ENCODE results near the gene JAZF1. TPM values are rescaled to one million over a fixed set of nuclear protein-coding genes. Genes with fewer than 3 reads are reported as not detected.

JAZF1 gene
- total and polyA plus RNA-seq, 2 of the 4 experiments (the other 2 are of a cell fraction): 8.4 to 10.5 TPM

- DNase-seq (no peak), ATAC-seq (ENCODE audit: low read depth) (no peak)
- Histone ChIP-seq H3K27ac (ENCODE audit: insufficient read depth, low read length) (no peak overlapping the region), H3K56ac (ENCODE audit: extremely low read depth, insufficient read depth, low read length) (no peak overlapping the region), H2BK20ac (ENCODE audit: low read depth, low read length) (no peak overlapping the region), H3K27me3 (ENCODE audit: control insufficient read depth, insufficient read depth, low read length) (no peaks in the 10 kb centered on the region), H3K18ac (ENCODE audit: low read depth, low read length) (no peak overlapping the region), H3K4ac (ENCODE audit: low read depth, low read length) (no peak overlapping the region), H3K36me3 (ENCODE audit: control insufficient read depth, insufficient read depth, low read length) (no peaks in the 10 kb centered on the region), H3K9me3 (ENCODE audit: control insufficient read depth, insufficient read depth, low read length) (no peaks in the 10 kb centered on the region), H3K23ac (ENCODE audit: low read depth, low read length) (no peak overlapping the region), H3K4me3 (ENCODE audit: insufficient read depth, low read depth, low read length) (no peak overlapping the region), H3K14ac (replicated peaks; ENCODE audit: low read depth, low read length) (no peak overlapping the region), H4K91ac (ENCODE audit: insufficient read depth, low read depth, low read length) (no peak overlapping the region), H3K79me1 (ENCODE audit: low read depth in 1 of 2, low read length in 2 of 2) (peaks cover 29 to 59% of the 10 kb centered on the region in 2 experiments), H2AFZ (replicated peaks; ENCODE audit: low read length, poor library complexity) (no peak overlapping the region), H3K9ac (ENCODE audit: low read depth, low read length) (no peak overlapping the region), H2BK120ac (ENCODE audit: low read depth, low read length) (no peak overlapping the region), H4K5ac (ENCODE audit: low read depth, low read length) (no peak overlapping the region), H2AK5ac (ENCODE audit: low read depth, low read length) (no peak overlapping the region), H3K4me2 (ENCODE audit: low read depth, low read length) (no peak overlapping the region), H2BK5ac (ENCODE audit: low read depth, low read length, poor library complexity, severe bottlenecking) (no peak overlapping the region), H3K9me1 (ENCODE audit: insufficient read depth, low read length) (peaks cover 18% of the 10 kb centered on the region), H4K8ac (ENCODE audit: low read depth in 2 of 2, low read length in 2 of 2) (no peak overlapping the region), H4K20me1 (ENCODE audit: insufficient read depth, low read length) (peaks cover 19% of the 10 kb centered on the region), H2BK15ac (ENCODE audit: low read depth, low read length) (no peak overlapping the region), H2AK9ac (replicated peaks; ENCODE audit: low read depth, low read length, poor library complexity) (no peak overlapping the region), H3K4me1 (ENCODE audit: control insufficient read depth, insufficient read depth, low read length) (peaks cover 23% of the 10 kb centered on the region)
- BruUV-seq (replicated peaks): no TSS peak
- TF ChIP-seq, protein P1, sequence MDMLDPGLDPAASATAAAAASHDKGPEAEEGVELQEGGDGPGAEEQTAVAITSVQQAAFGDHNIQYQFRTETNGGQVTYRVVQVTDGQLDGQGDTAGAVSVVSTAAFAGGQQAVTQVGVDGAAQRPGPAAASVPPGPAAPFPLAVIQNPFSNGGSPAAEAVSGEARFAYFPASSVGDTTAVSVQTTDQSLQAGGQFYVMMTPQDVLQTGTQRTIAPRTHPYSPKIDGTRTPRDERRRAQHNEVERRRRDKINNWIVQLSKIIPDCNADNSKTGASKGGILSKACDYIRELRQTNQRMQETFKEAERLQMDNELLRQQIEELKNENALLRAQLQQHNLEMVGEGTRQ (IDR thresholded peaks at IDR 0.05; ENCODE audit: low read depth, low read length): no peak
- TF ChIP-seq CHD1 (IDR thresholded peaks at IDR 0.05; ENCODE audit: low read depth, low read length) (no peak), RFX5 (IDR thresholded peaks at IDR 0.05; ENCODE audit: low read depth, low read length) (no peak)
- ChIA-PET CTCF (no interaction called here), POLR2A (ENCODE audit: unreplicated experiment) (no interaction called here)
- in situ Hi-C loops (cut with MboI; ENCODE audit: low sequenced_read_pairs) (no loop called here), dilution Hi-C loops (cut with HindIII; ENCODE audit: low sequenced_read_pairs, unreplicated experiment) (no loop called here), intact Hi-C loops (cut with micrococcal nuclease) (no loop called here)
- 92% methylated on average over 2 of the region's 4 CpGs; no CpG with 5 or more reads in 1 of the 2 experiments for WGBS, 2 experiments (ENCODE audit: extremely low coverage in 2 of 2, insufficient read length in 1 of 2)
These were observed 70.1 kb downstream of the JAZF1 start for GRCh38 chr7:28110427-28111012.

Data from IMR-90 (cell line).